ENCODE data around the gene KMT2E. TPM values are rescaled to one million over a fixed set of nuclear protein-coding genes. Genes with fewer than 3 reads are reported as not detected.

Gene KMT2E
- total and polyA plus RNA-seq, 4 experiments from 2014 or later, result 109 to 244 (median 218) TPM

- Mint-ChIP-seq H3K4me1 (peaks cover 28 to 63% (median 39%) of the 10 kb centered on the region in 4 donors), H3K4me3 (peak overlapping the region; percentile 97 to 100 (median 100)), H3K27ac (peak overlapping the region in 6 of 7 donors; percentile 99 to 100 (median 100)), H3K36me3 (peaks cover 0 to 19% of the 10 kb centered on the region in 2 donors), H3K9me3 (no peaks in the 10 kb centered on the region), H3K27me3 (no peaks in the 10 kb centered on the region)
- Histone ChIP-seq H3K27ac (ENCODE audit: low read depth, low read length) (peak overlapping the region; percentile 98), H3K4me1 (ENCODE audit: insufficient read depth, low read length) (peaks cover 37% of the 10 kb centered on the region), H3K36me3 (ENCODE audit: insufficient read depth, low read length) (peaks cover 5% of the 10 kb centered on the region), H3K4me3 (ENCODE audit: low read length in 2 of 2) (peak overlapping the region; percentile 47 to 92), H3K27me3 (ENCODE audit: insufficient read depth, low read length) (no peaks in the 10 kb centered on the region), H3K9me3 (ENCODE audit: control insufficient read depth in 1 of 2, low read length in 2 of 2) (no peaks in the 10 kb centered on the region)
- intact Hi-C loops (cut with micrococcal nuclease), result loop anchor here (1.0 to 5.0 kb wide), 6 partner anchors 38 to 604 kb away; partner anchors contain the start of gene RINT1
- ChIA-PET POLR2A (ENCODE audit: partially characterized antibody) (interaction anchor here (0.6 to 16.1 kb wide), 28 partner anchors 16 to 1039 kb away, joined by 3 to 760 read pairs (median 4); partner anchors contain the start of genes KMT2E and RINT1), CTCF (ENCODE audit: partially characterized antibody) (interaction anchor here (0.6 to 8.9 kb wide), 24 partner anchors 10 to 448 kb away, joined by 3 to 160 read pairs (median 4); partner anchors contain the start of genes KMT2E and SRPK2)
- no peak for DNase-seq
Observed at GRCh38 chr7:104983076-104983577, 30.9 kb upstream of the KMT2E start.

- intact Hi-C loops (cut with micrococcal nuclease), result loop anchor here (1.0 to 5.0 kb wide), 9 partner anchors 9 to 603 kb away; partner anchors contain the start of gene RINT1
- no peaks in the 10 kb centered on the region for H3K9me3 Mint-ChIP-seq
- peak overlapping the region; percentile 47 to 92 for H3K4me3 ChIP-seq (ENCODE audit: low read length in 2 of 2)
- no peaks in the 10 kb centered on the region for H3K9me3 ChIP-seq (ENCODE audit: control insufficient read depth in 1 of 2, low read length in 2 of 2)
- H3K27me3 Mint-ChIP-seq, result no peaks in the 10 kb centered on the region
- H3K27ac ChIP-seq (ENCODE audit: low read depth, low read length), result peak overlapping the region; percentile 98
- peaks cover 5% of the 10 kb centered on the region for H3K36me3 ChIP-seq (ENCODE audit: insufficient read depth, low read length)
- peaks cover 33 to 63% (median 42%) of the 10 kb centered on the region in 4 donors for H3K4me1 Mint-ChIP-seq
- peak overlapping the region in 6 of 7 donors; percentile 99 to 100 (median 100) for H3K27ac Mint-ChIP-seq
- ChIA-PET CTCF (ENCODE audit: partially characterized antibody) (interaction anchor here (0.8 to 8.9 kb wide), 26 partner anchors 9 to 447 kb away, joined by 3 to 160 read pairs (median 4); partner anchors contain the start of genes KMT2E and SRPK2), POLR2A (ENCODE audit: partially characterized antibody) (interaction anchor here (0.6 to 16.1 kb wide), 30 partner anchors 17 to 1088 kb away, joined by 3 to 760 read pairs (median 4); partner anchors contain the start of genes KMT2E and RINT1)
- H3K27me3 ChIP-seq (ENCODE audit: insufficient read depth, low read length), result no peaks in the 10 kb centered on the region
- H3K36me3 Mint-ChIP-seq, result peaks cover 0 to 23% of the 10 kb centered on the region in 2 donors
- H3K4me3 Mint-ChIP-seq, result peak overlapping the region; percentile 97 to 100 (median 100)
- H3K4me1 ChIP-seq (ENCODE audit: insufficient read depth, low read length), result peaks cover 37% of the 10 kb centered on the region
- DNase-seq, result peak; percentile 84 to 91 (median 86)
Observed at GRCh38 chr7:104983578-104984539, 30.1 kb upstream of the KMT2E start.

- Histone ChIP-seq H3K36me3 (ENCODE audit: insufficient read depth, low read length) (peaks cover 5% of the 10 kb centered on the region), H3K9me3 (ENCODE audit: control insufficient read depth in 1 of 2, low read length in 2 of 2) (no peaks in the 10 kb centered on the region), H3K27ac (ENCODE audit: low read depth, low read length) (peak overlapping the region; percentile 98), H3K4me3 (ENCODE audit: low read length in 2 of 2) (peak overlapping the region; percentile 47 to 92), H3K4me1 (ENCODE audit: insufficient read depth, low read length) (peaks cover 37% of the 10 kb centered on the region), H3K27me3 (ENCODE audit: insufficient read depth, low read length) (no peaks in the 10 kb centered on the region)
- DNase-seq, result no peak
- Mint-ChIP-seq H3K4me1 (peaks cover 33 to 63% (median 42%) of the 10 kb centered on the region in 4 donors), H3K9me3 (no peaks in the 10 kb centered on the region), H3K4me3 (peak overlapping the region; percentile 97 to 100 (median 100)), H3K27ac (peak overlapping the region in 6 of 7 donors; percentile 99 to 100 (median 100)), H3K27me3 (no peaks in the 10 kb centered on the region), H3K36me3 (peaks cover 0 to 23% of the 10 kb centered on the region in 2 donors)
- CTCF ChIA-PET (ENCODE audit: partially characterized antibody), result interaction anchor here (1.1 to 8.9 kb wide), 11 partner anchors 10 to 350 kb away, joined by 3 to 160 read pairs (median 4); partner anchors contain the start of gene KMT2E
- intact Hi-C loops (cut with micrococcal nuclease), result loop anchor here (1.0 to 5.0 kb wide), 7 partner anchors 9 to 603 kb away; no protein-coding TSS in a partner anchor
- POLR2A ChIA-PET (ENCODE audit: partially characterized antibody), result interaction anchor here (1.0 to 16.1 kb wide), 9 partner anchors 17 to 547 kb away, joined by 3 to 760 read pairs (median 9); partner anchors contain the start of genes KMT2E and RINT1
Observed at GRCh38 chr7:104984585-104985258, 29.3 kb upstream of the KMT2E start.

GRCh38 chr7:104985259-104985617, 28.8 kb upstream of the KMT2E start:
- peaks cover 37% of the 10 kb centered on the region for H3K4me1 ChIP-seq (ENCODE audit: insufficient read depth, low read length)
- CTCF ChIA-PET (ENCODE audit: partially characterized antibody), result interaction anchor here (1.3 to 8.9 kb wide), 6 partner anchors 10 to 54 kb away, joined by 3 to 160 read pairs (median 6); partner anchors contain the start of gene KMT2E
- intact Hi-C loops (cut with micrococcal nuclease), result loop anchor here (2.0 kb wide), 1 partner anchor 14 kb away; no protein-coding TSS in a partner anchor

GRCh38 chr7:104986628-104987259, 27.3 kb upstream of the KMT2E start:
- H3K36me3 Mint-ChIP-seq, result peaks cover 0 to 30% of the 10 kb centered on the region in 2 donors
- Histone ChIP-seq H3K9me3 (ENCODE audit: control insufficient read depth in 1 of 2, low read length in 2 of 2) (no peaks in the 10 kb centered on the region), H3K36me3 (ENCODE audit: insufficient read depth, low read length) (peaks cover 5% of the 10 kb centered on the region), H3K4me3 (ENCODE audit: low read length in 2 of 2) (no peak overlapping the region), H3K4me1 (ENCODE audit: insufficient read depth, low read length) (peaks cover 41% of the 10 kb centered on the region), H3K27me3 (ENCODE audit: insufficient read depth, low read length) (no peaks in the 10 kb centered on the region), H3K27ac (ENCODE audit: low read depth, low read length) (peak overlapping the region; percentile 18)
- H3K27me3 Mint-ChIP-seq, result no peaks in the 10 kb centered on the region
- peak overlapping the region in 2 of 8 donors; percentile 32 to 36 for H3K4me3 Mint-ChIP-seq
- intact Hi-C loops (cut with micrococcal nuclease), result no loop called here
- H3K4me1 Mint-ChIP-seq, result peaks cover 35 to 54% (median 45%) of the 10 kb centered on the region in 4 donors
- CTCF ChIA-PET (ENCODE audit: partially characterized antibody), result interaction anchor here (1.2 to 2.9 kb wide), 4 partner anchors 24 to 56 kb away, joined by 4 to 16 read pairs (median 4); no protein-coding TSS in a partner anchor
- peak overlapping the region in 6 of 7 donors; percentile 81 to 100 (median 90) for H3K27ac Mint-ChIP-seq
- no peak for DNase-seq
- H3K9me3 Mint-ChIP-seq, result no peaks in the 10 kb centered on the region
- POLR2A ChIA-PET (ENCODE audit: partially characterized antibody), result interaction anchor here (0.6 to 16.1 kb wide), 3 partner anchors 9 to 51 kb away, joined by 3 to 760 read pairs (median 4); partner anchors contain the start of gene KMT2E

More at GRCh38 chr7:104985259-104985617, 28.8 kb upstream of the KMT2E start:
- Mint-ChIP-seq H3K9me3 (no peaks in the 10 kb centered on the region), H3K4me1 (peaks cover 36 to 63% (median 44%) of the 10 kb centered on the region in 4 donors), H3K4me3 (peak overlapping the region in 7 of 8 donors; percentile 1 to 100 (median 97)), H3K27me3 (no peaks in the 10 kb centered on the region), H3K27ac (peak overlapping the region in 6 of 7 donors; percentile 99 to 100 (median 100)), H3K36me3 (peaks cover 0 to 27% of the 10 kb centered on the region in 2 donors)
- no peaks in the 10 kb centered on the region for H3K9me3 ChIP-seq (ENCODE audit: control insufficient read depth in 1 of 2, low read length in 2 of 2)
- peaks cover 5% of the 10 kb centered on the region for H3K36me3 ChIP-seq (ENCODE audit: insufficient read depth, low read length)
- H3K27ac ChIP-seq (ENCODE audit: low read depth, low read length), result peak overlapping the region; percentile 98
- H3K27me3 ChIP-seq (ENCODE audit: insufficient read depth, low read length), result no peaks in the 10 kb centered on the region
- H3K4me3 ChIP-seq (ENCODE audit: low read length in 2 of 2), result no peak overlapping the region
- no peak for DNase-seq
- POLR2A ChIA-PET (ENCODE audit: partially characterized antibody), result interaction anchor here (0.6 to 16.1 kb wide), 4 partner anchors 10 to 55 kb away, joined by 3 to 760 read pairs (median 24); partner anchors contain the start of gene KMT2E

All from CD4-positive, alpha-beta memory T cell (primary cell).